Measurements from ENCODE around the gene CCDC40.

GRCh38 chr17:80145076-80146075 is 108.9 kb downstream of the CCDC40 start:
- no peak for TF ChIP-seq POLR2A (IDR thresholded peaks at IDR 0.05)
- TF ChIP-seq CTCF (IDR thresholded peaks at IDR 0.05): no peak
- TF ChIP-seq POLR2AphosphoS5 (IDR thresholded peaks at IDR 0.05): no peak
- no peak for TF ChIP-seq EP300 (IDR thresholded peaks at IDR 0.05)
